HepG2 (cell line): ENCODE results near the gene RBBP8NL. TPM values are rescaled to one million over a fixed set of nuclear protein-coding genes. Genes with fewer than 3 reads are reported as not detected.

Experiments used
- CBX5 ChIP-seq: sonication (generic); formaldehyde crosslinking; IDR thresholded peaks from 2 replicates; pipeline ENCODE4 v1.4.0; 2020; ENCODE audit warnings: missing genetic modification reagents, borderline replicate concordance
- GABPB1 ChIP-seq: IDR thresholded peaks from 2 replicates; pipeline ENCODE4 v1.6.1; 2016; ENCODE audit warnings: mild to moderate bottlenecking, missing genetic modification reagents, moderate library complexity, missing compliant biosample characterization
- HNRNPLL ChIP-seq: fragments of 200-400 bp; formaldehyde crosslinking; IDR thresholded peaks from 2 replicates; pipeline ENCODE4 v1.6.1; 2017; ENCODE audit warnings: mild to moderate bottlenecking, low read depth, low read length; ENCODE audit not compliant: poor library complexity, severe bottlenecking
- MAX ChIP-seq: IDR thresholded peaks from 2 replicates; pipeline ENCODE4 v1.6.1; 2012; ENCODE audit warnings: inconsistent platforms
- MYC ChIP-seq: sonication (generic); formaldehyde crosslinking; IDR thresholded peaks from 2 replicates; pipeline ENCODE4 v1.9.0; 2021; ENCODE audit warnings: missing genetic modification reagents, borderline replicate concordance
- NCOA2 ChIP-seq: sonication (generic); formaldehyde crosslinking; IDR thresholded peaks from 2 replicates; pipeline ENCODE4 v1.8.0; 2022; ENCODE audit warnings: inconsistent platforms
- SP5 ChIP-seq: IDR thresholded peaks from 2 replicates; pipeline ENCODE4 v1.6.1; 2016; ENCODE audit warnings: low read depth, borderline replicate concordance
- TCF7L2 ChIP-seq: IDR thresholded peaks from 2 replicates; pipeline ENCODE4 v1.6.1; 2011; ENCODE audit warnings: mild to moderate bottlenecking, low read depth, low read length, moderate library complexity
- TEAD2 ChIP-seq: sonication (generic); formaldehyde crosslinking; IDR thresholded peaks from 2 replicates; pipeline ENCODE4 v1.9.0; 2021; ENCODE audit warnings: missing genetic modification reagents
- TRIM22 ChIP-seq: fragments of 450-650 bp; IDR thresholded peaks from 2 replicates; pipeline ENCODE4 v1.6.1; 2017
- ZEB1 ChIP-seq: IDR thresholded peaks from 2 replicates; pipeline ENCODE4 v1.6.1; 2012; ENCODE audit warnings: mild to moderate bottlenecking, low read depth, inconsistent platforms; ENCODE audit not compliant: insufficient replicate concordance
- ZNF256 ChIP-seq: sonication (generic); formaldehyde crosslinking; conservative IDR thresholded peaks from 2 replicates; pipeline ENCODE4 v1.4.0; 2020; ENCODE audit warnings: missing genetic modification reagents
- ZNF331 ChIP-seq: sonication (generic); formaldehyde crosslinking; IDR thresholded peaks from 2 replicates; pipeline ENCODE4 v1.4.0; 2020; ENCODE audit warnings: missing genetic modification reagents
- ZNF337 ChIP-seq: sonication (generic); formaldehyde crosslinking; IDR thresholded peaks from 2 replicates; pipeline ENCODE4 v1.5.1; 2020; ENCODE audit warnings: missing genetic modification reagents, low read depth, mild to moderate bottlenecking, borderline replicate concordance
- ZNF496 ChIP-seq: sonication (generic); formaldehyde crosslinking; IDR thresholded peaks from 2 replicates; pipeline ENCODE4 v1.8.1; 2023; ENCODE audit warnings: mild to moderate bottlenecking, moderate library complexity, missing genetic modification reagents; ENCODE audit not compliant: insufficient replicate concordance
- ZNF687 ChIP-seq: sonication (generic); formaldehyde crosslinking; IDR thresholded peaks from 2 replicates; pipeline ENCODE4 v1.5.1; 2020; ENCODE audit warnings: mild to moderate bottlenecking, missing genetic modification reagents, moderate library complexity
- polyA plus RNA-seq, 8 experiments: library from polyadenylated mRNA; depleted of rRNA in 3 of 8; stranded (reverse) in 7 of 8; unstranded in 1 of 8; fragments of >200 nt; fragmentation: Illumina TruSeq in 4 of 8; extraction: Trizol in 4 of 8; gene quantifications; 2 replicates each; pipeline versions ENCODE4 v1.2.1 to v1.2.3, GENCODE V29; 2011 to 2016; ENCODE audit warnings: low read depth in 4 of 8, missing spikeins in 1 of 8, mixed read lengths in 1 of 8; ENCODE audit not compliant: insufficient read depth in 1 of 8
- total RNA-seq, 5 experiments: library from RNA; depleted of rRNA; stranded (reverse); fragments of >200 nt; fragmentation: Illumina TruSeq; extraction: Trizol; gene quantifications; 2 replicates each; pipeline ENCODE4 v1.2.3, GENCODE V29; 2016; ENCODE audit warnings: low read depth in 1 of 5
- TF ChIP-seq, protein P1 (sequence below): sonication (generic); formaldehyde crosslinking; IDR thresholded peaks from 2 replicates; pipeline ENCODE4 v1.4.0; 2020; ENCODE audit warnings: missing genetic modification reagents
- TF ChIP-seq, protein P2 (sequence below): sonication (generic); formaldehyde crosslinking; IDR thresholded peaks from 2 replicates; pipeline ENCODE4 v1.5.0; 2020; ENCODE audit warnings: missing genetic modification reagents
- TF ChIP-seq, protein P3 (sequence below): sonication (generic); formaldehyde crosslinking; IDR thresholded peaks from 2 replicates; pipeline ENCODE4 v1.8.0; 2022; ENCODE audit warnings: missing genetic modification reagents, mild to moderate bottlenecking, moderate library complexity, borderline replicate concordance

The RBBP8NL gene
- total and polyA plus RNA-seq, 2 of the 13 experiments (the other 11 are each of a cell fraction or from before 2014, with no cell fraction given): 0.69 to 0.86 TPM

DNA sequence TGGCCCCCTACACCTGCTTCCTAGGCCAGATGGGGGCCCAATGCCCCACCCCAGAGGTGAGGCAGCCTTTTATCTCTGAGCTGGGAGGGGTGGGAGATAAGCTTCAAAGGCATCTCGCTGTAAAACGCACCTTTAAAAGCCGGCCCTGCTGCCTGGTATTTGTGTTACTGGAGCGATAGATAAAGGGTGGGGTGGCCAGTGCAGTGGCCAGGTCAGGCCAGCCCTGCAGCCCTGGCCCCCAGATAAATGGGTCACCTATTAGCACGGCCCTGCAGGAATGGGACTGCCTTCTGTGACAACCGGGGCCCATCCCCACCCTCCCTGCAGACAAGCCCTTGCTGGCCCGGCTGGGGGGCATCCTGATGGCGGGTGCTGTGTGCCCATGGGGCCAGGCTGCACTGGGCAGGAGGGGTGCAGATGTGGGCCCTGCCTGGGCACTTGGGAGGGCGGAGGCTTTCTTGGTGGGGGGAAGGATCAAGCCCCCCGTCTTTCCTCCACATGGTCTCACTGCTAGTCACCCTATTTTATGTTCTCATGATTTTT lies 3.0 kb upstream of the RBBP8NL start (continued):
- TF ChIP-seq, protein P1, sequence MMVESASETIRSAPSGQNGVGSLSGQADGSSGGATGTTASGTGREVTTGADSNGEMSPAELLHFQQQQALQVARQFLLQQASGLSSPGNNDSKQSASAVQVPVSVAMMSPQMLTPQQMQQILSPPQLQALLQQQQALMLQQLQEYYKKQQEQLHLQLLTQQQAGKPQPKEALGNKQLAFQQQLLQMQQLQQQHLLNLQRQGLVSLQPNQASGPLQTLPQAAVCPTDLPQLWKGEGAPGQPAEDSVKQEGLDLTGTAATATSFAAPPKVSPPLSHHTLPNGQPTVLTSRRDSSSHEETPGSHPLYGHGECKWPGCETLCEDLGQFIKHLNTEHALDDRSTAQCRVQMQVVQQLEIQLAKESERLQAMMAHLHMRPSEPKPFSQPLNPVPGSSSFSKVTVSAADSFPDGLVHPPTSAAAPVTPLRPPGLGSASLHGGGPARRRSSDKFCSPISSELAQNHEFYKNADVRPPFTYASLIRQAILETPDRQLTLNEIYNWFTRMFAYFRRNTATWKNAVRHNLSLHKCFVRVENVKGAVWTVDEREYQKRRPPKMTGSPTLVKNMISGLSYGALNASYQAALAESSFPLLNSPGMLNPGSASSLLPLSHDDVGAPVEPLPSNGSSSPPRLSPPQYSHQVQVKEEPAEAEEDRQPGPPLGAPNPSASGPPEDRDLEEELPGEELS (CRISPR knock-in tag): peak; percentile 41; the same call in 1 of the 2 replicates
- TF ChIP-seq MYC: no peak
- TF ChIP-seq TRIM22: no peak
- TF ChIP-seq GABPB1 (CRISPR knock-in tag): peak; percentile 17; the same call in 1 of the 2 replicates
- TF ChIP-seq, protein P2, sequence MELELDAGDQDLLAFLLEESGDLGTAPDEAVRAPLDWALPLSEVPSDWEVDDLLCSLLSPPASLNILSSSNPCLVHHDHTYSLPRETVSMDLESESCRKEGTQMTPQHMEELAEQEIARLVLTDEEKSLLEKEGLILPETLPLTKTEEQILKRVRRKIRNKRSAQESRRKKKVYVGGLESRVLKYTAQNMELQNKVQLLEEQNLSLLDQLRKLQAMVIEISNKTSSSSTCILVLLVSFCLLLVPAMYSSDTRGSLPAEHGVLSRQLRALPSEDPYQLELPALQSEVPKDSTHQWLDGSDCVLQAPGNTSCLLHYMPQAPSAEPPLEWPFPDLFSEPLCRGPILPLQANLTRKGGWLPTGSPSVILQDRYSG (CRISPR knock-in tag): no peak
- TF ChIP-seq MAX: peak; percentile 1; the same call in 1 of the 2 replicates
- no peak for TF ChIP-seq ZNF331
- TF ChIP-seq HNRNPLL: peak; percentile 12
- peak; percentile 58; the same call in 1 of the 2 replicates for TF ChIP-seq TCF7L2
- peak; percentile 53; the same call in 1 of the 2 replicates for TF ChIP-seq NCOA2 (CRISPR knock-in tag)
- TF ChIP-seq SP5 (CRISPR knock-in tag): peak; percentile 92; the same call in 1 of the 2 replicates
- no peak for TF ChIP-seq TEAD2 (CRISPR knock-in tag)
- no peak for TF ChIP-seq ZNF337 (CRISPR knock-in tag)
- peak; percentile 20; the same call in 1 of the 2 replicates for TF ChIP-seq ZNF687 (CRISPR knock-in tag)
- no peak for TF ChIP-seq CBX5 (CRISPR knock-in tag)
- TF ChIP-seq ZEB1: peak; percentile 76
- TF ChIP-seq, protein P3, sequence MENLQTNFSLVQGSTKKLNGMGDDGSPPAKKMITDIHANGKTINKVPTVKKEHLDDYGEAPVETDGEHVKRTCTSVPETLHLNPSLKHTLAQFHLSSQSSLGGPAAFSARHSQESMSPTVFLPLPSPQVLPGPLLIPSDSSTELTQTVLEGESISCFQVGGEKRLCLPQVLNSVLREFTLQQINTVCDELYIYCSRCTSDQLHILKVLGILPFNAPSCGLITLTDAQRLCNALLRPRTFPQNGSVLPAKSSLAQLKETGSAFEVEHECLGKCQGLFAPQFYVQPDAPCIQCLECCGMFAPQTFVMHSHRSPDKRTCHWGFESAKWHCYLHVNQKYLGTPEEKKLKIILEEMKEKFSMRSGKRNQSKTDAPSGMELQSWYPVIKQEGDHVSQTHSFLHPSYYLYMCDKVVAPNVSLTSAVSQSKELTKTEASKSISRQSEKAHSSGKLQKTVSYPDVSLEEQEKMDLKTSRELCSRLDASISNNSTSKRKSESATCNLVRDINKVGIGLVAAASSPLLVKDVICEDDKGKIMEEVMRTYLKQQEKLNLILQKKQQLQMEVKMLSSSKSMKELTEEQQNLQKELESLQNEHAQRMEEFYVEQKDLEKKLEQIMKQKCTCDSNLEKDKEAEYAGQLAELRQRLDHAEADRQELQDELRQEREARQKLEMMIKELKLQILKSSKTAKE (CRISPR knock-in tag): no peak
- TF ChIP-seq ZNF496 (CRISPR knock-in tag): no peak
- no peak for TF ChIP-seq ZNF256
